GM23338 (cell line): ENCODE results near the gene C1orf116. TPM values are rescaled to one million over a fixed set of nuclear protein-coding genes. Genes with fewer than 3 reads are reported as not detected.

ENCODE experiments used
- ATAC-seq: fragments of 200-7000 bp; cut with Tn5 transposase; 3 replicates; pipeline ENCODE4 v1.9.1; 2020
- DNase-seq: peaks from one replicate; pipeline ENCODE4 v3.0.0-alpha.2; 2015; ENCODE audit warnings: low spot score
- H2AFZ ChIP-seq: fragments of 200-600 bp; sonication (generic); 2 replicates; pipeline ENCODE4 v1.8.0; 2016; ENCODE audit warnings: antibody characterized with exemption, mild to moderate bottlenecking, moderate library complexity
- H3F3A ChIP-seq: fragments of 200-600 bp; sonication (generic); replicated peaks from 2 replicates; pipeline ENCODE4 v1.8.0; 2017; ENCODE audit warnings: antibody characterized with exemption, mixed run types, low read depth
- H3K27ac ChIP-seq: fragments of 200-600 bp; sonication (generic); 2 replicates; pipeline ENCODE4 v1.6.1; 2016; ENCODE audit warnings: low read depth
- H3K27me3 ChIP-seq: fragments of 200-600 bp; sonication (generic); 2 replicates; pipeline ENCODE4 v1.8.0; 2016; ENCODE audit warnings: mild to moderate bottlenecking, mixed run types, moderate library complexity; ENCODE audit not compliant: insufficient read depth
- H3K36me3 ChIP-seq: fragments of 200-600 bp; sonication (generic); 2 replicates; pipeline ENCODE4 v1.8.0; 2016; ENCODE audit warnings: mild to moderate bottlenecking; ENCODE audit not compliant: insufficient read depth
- H3K4me1 ChIP-seq: fragments of 200-600 bp; sonication (generic); 2 replicates; pipeline ENCODE4 v1.8.0; 2016; ENCODE audit warnings: mild to moderate bottlenecking, moderate library complexity; ENCODE audit not compliant: insufficient read depth
- H3K4me2 ChIP-seq: fragments of 200-600 bp; sonication (generic); 2 replicates; pipeline ENCODE4 v1.7.1; 2017; ENCODE audit warnings: mixed run types
- H3K4me3 ChIP-seq: fragments of 200-600 bp; sonication (generic); 2 replicates; pipeline ENCODE4 v1.6.1; 2016; ENCODE audit warnings: mixed run types
- H3K79me2 ChIP-seq: fragments of 200-600 bp; sonication (generic); replicated peaks from 2 replicates; pipeline ENCODE4 v1.8.0; 2017; ENCODE audit warnings: mild to moderate bottlenecking; ENCODE audit not compliant: insufficient read depth
- H3K9me2 ChIP-seq: fragments of 200-600 bp; sonication (generic); 2 replicates; pipeline ENCODE4 v1.8.0; 2017; ENCODE audit not compliant: insufficient read depth
- H4K20me1 ChIP-seq: fragments of 200-600 bp; sonication (generic); replicated peaks from 2 replicates; pipeline ENCODE4 v1.8.0; 2017; ENCODE audit warnings: mild to moderate bottlenecking; ENCODE audit not compliant: insufficient read depth
- H3K27ac Mint-ChIP-seq: 2 replicates; pipeline ENCODE4 v1.8.0; 2020; ENCODE audit warnings: inconsistent platforms, mild to moderate bottlenecking, moderate library complexity, mixed read lengths
- H3K27me3 Mint-ChIP-seq: 3 replicates; pipeline ENCODE4 v1.8.0; 2022; ENCODE audit warnings: low read depth, mild to moderate bottlenecking, moderate library complexity, mixed read lengths, inconsistent platforms; ENCODE audit not compliant: insufficient read depth, poor library complexity
- H3K36me3 Mint-ChIP-seq: 3 replicates; pipeline ENCODE4 v1.8.0; 2021; ENCODE audit warnings: low read depth, mild to moderate bottlenecking, inconsistent platforms, moderate library complexity, mixed read lengths
- H3K4me1 Mint-ChIP-seq: 3 replicates; pipeline ENCODE4 v1.8.0; 2020; ENCODE audit warnings: mild to moderate bottlenecking, inconsistent platforms, mixed read lengths
- H3K4me3 Mint-ChIP-seq: 3 replicates; pipeline ENCODE4 v1.8.0; 2021; ENCODE audit warnings: moderate library complexity, mild to moderate bottlenecking, inconsistent platforms, mixed read lengths
- H3K9me3 Mint-ChIP-seq: 3 replicates; pipeline ENCODE4 v1.8.0; 2020; ENCODE audit warnings: moderate library complexity, mild to moderate bottlenecking, inconsistent platforms, mixed read lengths
- CREB1 ChIP-seq: fragments of 250-450 bp; sonication (Bioruptor Pico); IDR thresholded peaks from 2 replicates; pipeline ENCODE4 v1.5.0; 2020; ENCODE audit warnings: low read depth, mild to moderate bottlenecking, moderate library complexity
- CTCF ChIP-seq, 2 experiments: fragments of 200-600 bp in 1 of 2; sonication (generic) in 1 of 2; conservative IDR thresholded peaks; 2 replicates each; pipeline versions ENCODE4 v1.5.1 to v1.6.1; 2016 to 2017; ENCODE audit warnings: antibody characterized with exemption in 2 of 2, low read depth in 2 of 2, mild to moderate bottlenecking in 2 of 2, moderate library complexity in 1 of 2
- ETS1 ChIP-seq: IDR thresholded peaks from 2 replicates; pipeline ENCODE4 v1.6.1; 2016; ENCODE audit warnings: antibody characterized with exemption
- EZH2 ChIP-seq: fragments of 200-600 bp; sonication (generic); IDR thresholded peaks from one replicate; pipeline ENCODE4 v1.8.0; 2017; ENCODE audit warnings: antibody characterized with exemption, mild to moderate bottlenecking, low read depth; ENCODE audit not compliant: unreplicated experiment
- EZH2phosphoT487 ChIP-seq: fragments of 200-600 bp; sonication (generic); IDR thresholded peaks from one replicate; pipeline ENCODE4 v1.8.1; 2018; ENCODE audit warnings: antibody characterized with exemption; ENCODE audit not compliant: unreplicated experiment
- JUNB ChIP-seq: IDR thresholded peaks from one replicate; pipeline ENCODE4 v1.6.1; 2016; ENCODE audit warnings: antibody characterized with exemption; ENCODE audit not compliant: unreplicated experiment
- NANOG ChIP-seq: IDR thresholded peaks from 2 replicates; pipeline ENCODE4 v1.6.1; 2016; ENCODE audit warnings: antibody characterized with exemption, borderline replicate concordance
- POLR2AphosphoS5 ChIP-seq: IDR thresholded peaks from 2 replicates; pipeline ENCODE4 v1.6.1; 2016; ENCODE audit warnings: antibody characterized with exemption, low read depth
- REST ChIP-seq: IDR thresholded peaks from one replicate; pipeline ENCODE4 v1.6.1; 2018; ENCODE audit warnings: antibody characterized with exemption; ENCODE audit not compliant: unreplicated experiment
- STAT1 ChIP-seq: IDR thresholded peaks from one replicate; pipeline ENCODE4 v1.6.1; 2016; ENCODE audit warnings: antibody characterized with exemption; ENCODE audit not compliant: unreplicated experiment
- ZNF114 ChIP-seq: fragments of 250-450 bp; sonication (Bioruptor Pico); IDR thresholded peaks from 2 replicates; pipeline ENCODE4 v1.5.0; 2020; ENCODE audit warnings: mild to moderate bottlenecking, moderate library complexity
- ZNF331 ChIP-seq: fragments of 250-450 bp; sonication (Bioruptor Pico); IDR thresholded peaks from 2 replicates; pipeline ENCODE4 v1.5.0; 2020; ENCODE audit warnings: low read depth, mild to moderate bottlenecking, moderate library complexity
- ZNF462 ChIP-seq: fragments of 250-450 bp; sonication (Bioruptor Pico); IDR thresholded peaks from 2 replicates; pipeline ENCODE4 v1.5.0; 2020; ENCODE audit warnings: mild to moderate bottlenecking, moderate library complexity
- polyA plus RNA-seq: library from polyadenylated mRNA; unstranded; fragments of >200 nt; fragmentation: Nextera tagmentation; extraction: Ambion mirVana; gene quantifications from 2 replicates; pipeline ENCODE4 v1.2.1, GENCODE V29; 2016
- total RNA-seq: library from RNA; depleted of rRNA; stranded (reverse); fragments of >200 nt; shearing (Covaris generic); gene quantifications from 2 replicates; pipeline ENCODE4 v1.2.3, GENCODE V29; 2014

C1orf116 gene
- total and polyA plus RNA-seq, 2 experiments from 2014 or later: 2.3 to 5.3 TPM

GRCh38 chr1:207062058-207062457 is 29.5 kb upstream of the C1orf116 start:
- H3K27me3 Mint-ChIP-seq: peaks cover 2% of the 10 kb centered on the region
- no peak overlapping the region for H3K4me3 Mint-ChIP-seq
- no peaks in the 10 kb centered on the region for H3K27me3 ChIP-seq
- H3K36me3 Mint-ChIP-seq: peaks cover 38% of the 10 kb centered on the region
- no peaks in the 10 kb centered on the region for H3K79me2 ChIP-seq
- no peak overlapping the region for H2AFZ ChIP-seq
- no peak for TF ChIP-seq NANOG
- no peak for TF ChIP-seq POLR2AphosphoS5
- no peak for TF ChIP-seq CTCF (conservative IDR thresholded peaks at IDR 0.05; ENCODE audit: low read depth in 2 of 2)
- TF ChIP-seq CREB1: no peak
- TF ChIP-seq ETS1: no peak
- TF ChIP-seq REST: no peak
- no peak for TF ChIP-seq ZNF462 (CRISPR knock-in tag)
- no peak for TF ChIP-seq JUNB
- no peak for TF ChIP-seq ZNF331
- no peak for TF ChIP-seq ZNF114
- no peak for TF ChIP-seq EZH2phosphoT487
- no peak for TF ChIP-seq EZH2
- TF ChIP-seq STAT1: no peak
- H3F3A ChIP-seq: no peaks in the 10 kb centered on the region
- no peak overlapping the region for H3K4me3 ChIP-seq
- no peak for DNase-seq
- ATAC-seq: no peak
- no peak overlapping the region for H3K27ac ChIP-seq
- no peaks in the 10 kb centered on the region for H3K9me3 Mint-ChIP-seq
- H3K27ac Mint-ChIP-seq: no peak overlapping the region
- no peaks in the 10 kb centered on the region for H3K4me1 ChIP-seq
- peaks cover 9% of the 10 kb centered on the region; the same call in 2 of the 3 replicates for H3K4me1 Mint-ChIP-seq
- H3K4me2 ChIP-seq: no peak overlapping the region
- H3K36me3 ChIP-seq: peaks cover 10% of the 10 kb centered on the region; the same call in 1 of the 2 replicates
- no peaks in the 10 kb centered on the region; the same call in 1 of the 2 replicates for H4K20me1 ChIP-seq
- no peaks in the 10 kb centered on the region for H3K9me2 ChIP-seq
